GM23248 (cell line): ENCODE measurements around the gene PLPPR3. TPM values are rescaled to one million over a fixed set of nuclear protein-coding genes. Genes with fewer than 3 reads are reported as not detected.

Experiments used
- DNase-seq: peaks from one replicate; pipeline ENCODE4 v3.0.0-alpha.2; 2015
- H2AFZ ChIP-seq: fragments of 200-600 bp; sonication (generic); 2 replicates; pipeline ENCODE4 v1.6.1; 2016; ENCODE audit warnings: antibody characterized with exemption
- H3F3A ChIP-seq: fragments of 200-600 bp; sonication (generic); 2 replicates; pipeline ENCODE4 v1.6.1; 2016; ENCODE audit warnings: mild to moderate bottlenecking, antibody characterized with exemption, mixed run types; ENCODE audit not compliant: insufficient read depth
- H3K27ac ChIP-seq: fragments of 200-600 bp; sonication (generic); 2 replicates; pipeline ENCODE4 v1.5.1; 2016; ENCODE audit warnings: mild to moderate bottlenecking
- H3K27me3 ChIP-seq: fragments of 200-600 bp; sonication (generic); replicated peaks from 2 replicates; pipeline ENCODE4 v1.6.1; 2016; ENCODE audit warnings: mild to moderate bottlenecking; ENCODE audit not compliant: insufficient read depth
- H3K36me3 ChIP-seq: fragments of 200-600 bp; sonication (generic); 2 replicates; pipeline ENCODE4 v1.6.1; 2016; ENCODE audit warnings: low read depth, mild to moderate bottlenecking
- H3K4me1 ChIP-seq: fragments of 200-600 bp; sonication (generic); 2 replicates; pipeline ENCODE4 v1.6.1; 2016; ENCODE audit warnings: mild to moderate bottlenecking; ENCODE audit not compliant: insufficient read depth
- H3K4me2 ChIP-seq: fragments of 200-600 bp; sonication (generic); one replicate; pipeline ENCODE4 v1.6.1; 2016; ENCODE audit warnings: mild to moderate bottlenecking; ENCODE audit not compliant: unreplicated experiment
- H3K4me3 ChIP-seq: fragments of 200-600 bp; sonication (generic); 2 replicates; pipeline ENCODE4 v1.5.1; 2016; ENCODE audit warnings: mild to moderate bottlenecking
- H3K79me2 ChIP-seq: fragments of 200-600 bp; sonication (generic); 2 replicates; pipeline ENCODE4 v1.6.1; 2016; ENCODE audit warnings: mild to moderate bottlenecking; ENCODE audit not compliant: insufficient read depth
- H3K9ac ChIP-seq: fragments of 200-600 bp; sonication (generic); 2 replicates; pipeline ENCODE4 v1.6.1; 2016; ENCODE audit warnings: mild to moderate bottlenecking
- H3K9me2 ChIP-seq: fragments of 200-600 bp; sonication (generic); 2 replicates; pipeline ENCODE4 v1.6.1; 2016; ENCODE audit warnings: mixed run types, mild to moderate bottlenecking, moderate library complexity; ENCODE audit not compliant: insufficient read depth
- H3K9me3 ChIP-seq: fragments of 200-600 bp; sonication (generic); one replicate; pipeline ENCODE4 v1.6.1; 2017; ENCODE audit warnings: low read depth
- H4K20me1 ChIP-seq: fragments of 200-600 bp; sonication (generic); 2 replicates; pipeline ENCODE4 v1.6.0; 2016; ENCODE audit not compliant: insufficient read depth
- EZH2 ChIP-seq: fragments of 200-600 bp; sonication (generic); IDR thresholded peaks from 2 replicates; pipeline ENCODE4 v1.6.1; 2018; ENCODE audit warnings: antibody characterized with exemption, mild to moderate bottlenecking; ENCODE audit not compliant: insufficient read depth, poor library complexity, severe bottlenecking
- EZH2phosphoT487 ChIP-seq: fragments of 200-600 bp; sonication (generic); IDR thresholded peaks from 2 replicates; pipeline ENCODE4 v1.6.1; 2018; ENCODE audit warnings: antibody characterized with exemption, moderate library complexity, mild to moderate bottlenecking, low read depth; ENCODE audit not compliant: insufficient read depth
- WGBS, 2 experiments: methylation state at CpG; one replicate each; pipeline ENCODE4 v1.1.6; 2015 to 2017; ENCODE audit warnings: low lambda C conversion rate in 2 of 2, low coverage in 1 of 2; ENCODE audit errors: missing lambda C conversion rate in 2 of 2; 5-methylcytosine and 5-hydroxymethylcytosine counted together
- in situ Hi-C: fragments of 300-500 bp; cut with MboI; formaldehyde crosslinking; loops from 2 replicates; pipeline ENCODE4 v1.15.0; 2020
- microRNA counts: library from miRNA; unstranded; fragments of <30 nt; microRNA quantifications from one replicate; lab custom pipeline; 2016
- microRNA-seq: library from miRNA; unstranded; fragments of <30 nt; microRNA quantifications from one replicate; pipeline ENCODE4, GENCODE V29; 2016; ENCODE audit warnings: borderline number of aligned reads
- polyA plus RNA-seq: library from polyadenylated mRNA; unstranded; fragments of >200 nt; fragmentation: Nextera tagmentation; extraction: Ambion mirVana; gene quantifications from 2 replicates; pipeline ENCODE4 v1.2.1, GENCODE V29; 2016
- small RNA-seq: library from RNA; depleted of rRNA; stranded (forward); fragments of <200 nt; gene quantifications from one replicate; pipeline ENCODE3, GENCODE V24; 2014; ENCODE audit warnings: low read depth, low replicate concordance
- total RNA-seq: library from RNA; depleted of rRNA; stranded (reverse); fragments of >200 nt; shearing (Covaris generic); gene quantifications from 2 replicates; pipeline ENCODE4 v1.2.3, GENCODE V29; 2014; rRNA removed

PLPPR3 gene
- total and polyA plus RNA-seq, 2 experiments from 2014 or later, result 0.32 TPM; not detected in 1

GRCh38 chr19:764301-764700 lies 57.5 kb downstream of the PLPPR3 start:
- no peak for DNase-seq
- H3K27ac ChIP-seq, result no peak overlapping the region
- H3K4me3 ChIP-seq, result no peak overlapping the region
- WGBS, 2 experiments, result 83 to 88% methylated on average over 12 of the region's 12 CpGs
- no peaks in the 10 kb centered on the region for H3K9me3 ChIP-seq
- H2AFZ ChIP-seq, result no peak overlapping the region
- H3K9me2 ChIP-seq, result no peaks in the 10 kb centered on the region
- H3K9ac ChIP-seq, result no peak overlapping the region
- TF ChIP-seq EZH2phosphoT487 (no peak), EZH2 (no peak)
- H3K4me1 ChIP-seq, result 0 out of 2 replicates have a peak, but pooled peaks cover 5% of the 10 kb centered on the region
- H3K36me3 ChIP-seq, result no peaks in the 10 kb centered on the region
- H4K20me1 ChIP-seq, result no peaks in the 10 kb centered on the region
- no peaks in the 10 kb centered on the region for H3K79me2 ChIP-seq
- in situ Hi-C loops, result no loop called here
- no peak overlapping the region for H3K4me2 ChIP-seq
- H3F3A ChIP-seq, result peaks cover 11% of the 10 kb centered on the region; the same call in 1 of the 2 replicates
- no peaks in the 10 kb centered on the region for H3K27me3 ChIP-seq

GRCh38 chr19:763869-764268 lies 57.9 kb downstream of the PLPPR3 start:
- no peak for DNase-seq
- no peaks in the 10 kb centered on the region for H4K20me1 ChIP-seq
- no peaks in the 10 kb centered on the region for H3K79me2 ChIP-seq
- in situ Hi-C loops, result no loop called here
- H3K36me3 ChIP-seq, result no peaks in the 10 kb centered on the region
- no peak overlapping the region for H3K4me2 ChIP-seq
- WGBS, 2 experiments, result 88% methylated on average over 6 of the region's 6 CpGs
- no peak for TF ChIP-seq EZH2
- no peak for TF ChIP-seq EZH2phosphoT487
- H3K27ac ChIP-seq, result no peak overlapping the region
- H2AFZ ChIP-seq, result no peak overlapping the region
- no peaks in the 10 kb centered on the region for H3K9me3 ChIP-seq
- H3K4me1 ChIP-seq, result 0 out of 2 replicates have a peak, but pooled peaks cover 4% of the 10 kb centered on the region
- H3K27me3 ChIP-seq, result no peaks in the 10 kb centered on the region
- no peaks in the 10 kb centered on the region for H3K9me2 ChIP-seq
- no peak overlapping the region for H3K9ac ChIP-seq
- peaks cover 11% of the 10 kb centered on the region; the same call in 1 of the 2 replicates for H3F3A ChIP-seq
- no peak overlapping the region for H3K4me3 ChIP-seq

GRCh38 chr19:763181-763580 lies 58.6 kb downstream of the PLPPR3 start:
- in situ Hi-C loops, result no loop called here
- DNase-seq, result no peak
- WGBS, 2 experiments, result 93% methylated on average over 10 of the region's 10 CpGs
- no peaks in the 10 kb centered on the region for H3K9me3 ChIP-seq
- H2AFZ ChIP-seq, result no peak overlapping the region
- no peak overlapping the region for H3K9ac ChIP-seq
- no peaks in the 10 kb centered on the region for H3K27me3 ChIP-seq
- no peak overlapping the region for H3K27ac ChIP-seq
- no peaks in the 10 kb centered on the region for H3K36me3 ChIP-seq
- H3K9me2 ChIP-seq, result no peaks in the 10 kb centered on the region
- H4K20me1 ChIP-seq, result no peaks in the 10 kb centered on the region
- no peak for TF ChIP-seq EZH2phosphoT487
- TF ChIP-seq EZH2, result no peak
- H3K79me2 ChIP-seq, result no peaks in the 10 kb centered on the region
- H3F3A ChIP-seq, result peaks cover 4% of the 10 kb centered on the region; the same call in 1 of the 2 replicates
- H3K4me2 ChIP-seq, result no peak overlapping the region
- H3K4me3 ChIP-seq, result no peak overlapping the region
- H3K4me1 ChIP-seq, result no peaks in the 10 kb centered on the region

MicroRNAs within 50 kb of the gene (microRNA counts, 767-probe panel; counts per million panel counts)
- microRNA hsa-miR-3187-3p (lab: Ali Mortazavi, UCI), result 447 counts per million, percentile 86 among the panel's probes with 10 or more counts

Small RNAs within 50 kb of the gene (microRNA-seq; reads per million reads assigned to microRNA genes)
- gene MIR3187 (17.4 reads per million, percentile 26 among the genes with 10 or more reads in this experiment), gene MIR4745 (not detected)

Small RNAs within 50 kb of the gene (small RNA-seq; reads per million reads assigned to genes)
- not detected for gene MIR3187

Other genes with a start within 250 kb of the PLPPR3 start
- 887 and 955 TPM in 2 replicates for gene BSG, start 249.4 kb downstream of the PLPPR3 start, total RNA-seq
- gene BSG, start 249.4 kb downstream of the PLPPR3 start, polyA plus RNA-seq, result 939 and 970 TPM in 2 replicates
- 1.8 and 3.1 TPM in 2 replicates for gene HCN2, start 232.1 kb downstream of the PLPPR3 start, total RNA-seq
- gene HCN2, start 232.1 kb downstream of the PLPPR3 start, polyA plus RNA-seq, result 0.14 TPM in 1 of 2 replicates, not detected in the other
- 36.2 and 48.8 TPM in 2 replicates for gene POLRMT, start 188.4 kb downstream of the PLPPR3 start, total RNA-seq
- gene POLRMT, start 188.4 kb downstream of the PLPPR3 start, polyA plus RNA-seq, result 21.8 and 23.6 TPM in 2 replicates
- gene FGF22, start 182.1 kb downstream of the PLPPR3 start, total RNA-seq, result 0.13 and 1.2 TPM in 2 replicates
- gene FGF22, start 182.1 kb downstream of the PLPPR3 start, polyA plus RNA-seq, result not detected in 2 replicates
- 71.3 and 72.4 TPM in 2 replicates for gene RNF126, start 158.7 kb downstream of the PLPPR3 start, total RNA-seq
- gene RNF126, start 158.7 kb downstream of the PLPPR3 start, polyA plus RNA-seq, result 52.7 and 58.5 TPM in 2 replicates
- 97.3 and 100 TPM in 2 replicates for gene FSTL3, start 145.6 kb downstream of the PLPPR3 start, total RNA-seq
- gene FSTL3, start 145.6 kb downstream of the PLPPR3 start, polyA plus RNA-seq, result 39.2 and 41.4 TPM in 2 replicates
- not detected in 2 replicates for gene PRSS57, start 126.5 kb downstream of the PLPPR3 start, total RNA-seq
- not detected in 2 replicates for gene PRSS57, start 126.5 kb downstream of the PLPPR3 start, polyA plus RNA-seq
- 2.5 and 2.7 TPM in 2 replicates for gene PALM, start 113.0 kb downstream of the PLPPR3 start, total RNA-seq
- 0.32 and 0.36 TPM in 2 replicates for gene PALM, start 113.0 kb downstream of the PLPPR3 start, polyA plus RNA-seq
- gene MISP, start 70.8 kb downstream of the PLPPR3 start, total RNA-seq, result not detected in 2 replicates
- 0.13 TPM in 1 of 2 replicates, not detected in the other for gene MISP, start 70.8 kb downstream of the PLPPR3 start, polyA plus RNA-seq
- 175 and 194 TPM in 2 replicates for gene PTBP1, start 24.5 kb downstream of the PLPPR3 start, total RNA-seq
- gene PTBP1, start 24.5 kb downstream of the PLPPR3 start, polyA plus RNA-seq, result 157 and 160 TPM in 2 replicates
- not detected in 2 replicates for gene AZU1, start 5.9 kb upstream of the PLPPR3 start, total RNA-seq
- not detected in 2 replicates for gene AZU1, start 5.9 kb upstream of the PLPPR3 start, polyA plus RNA-seq
- gene PRTN3, start 19.0 kb upstream of the PLPPR3 start, total RNA-seq, result not detected in 2 replicates
- gene PRTN3, start 19.0 kb upstream of the PLPPR3 start, polyA plus RNA-seq, result not detected in 2 replicates
- gene ELANE, start 30.3 kb upstream of the PLPPR3 start, total RNA-seq, result 1.4 TPM in 1 of 2 replicates, not detected in the other
- 0.20 and 0.34 TPM in 2 replicates for gene ELANE, start 30.3 kb upstream of the PLPPR3 start, polyA plus RNA-seq
- gene CFD, start 37.7 kb upstream of the PLPPR3 start, total RNA-seq, result 3.2 and 5.7 TPM in 2 replicates
- gene CFD, start 37.7 kb upstream of the PLPPR3 start, polyA plus RNA-seq, result 4.9 and 5.2 TPM in 2 replicates
- 20.9 and 26.6 TPM in 2 replicates for gene MED16, start 71.2 kb upstream of the PLPPR3 start, total RNA-seq
- 66.5 and 66.9 TPM in 2 replicates for gene MED16, start 71.2 kb upstream of the PLPPR3 start, polyA plus RNA-seq
- gene RNU6-9, start 71.5 kb upstream of the PLPPR3 start, total RNA-seq, result not detected in 2 replicates
- gene RNU6-9, start 71.5 kb upstream of the PLPPR3 start, polyA plus RNA-seq, result not detected in 2 replicates
- 41.6 and 50.9 TPM in 2 replicates for gene R3HDM4, start 91.3 kb upstream of the PLPPR3 start, total RNA-seq
- 52.7 and 58.1 TPM in 2 replicates for gene R3HDM4, start 91.3 kb upstream of the PLPPR3 start, polyA plus RNA-seq
- gene KISS1R, start 95.4 kb upstream of the PLPPR3 start, total RNA-seq, result not detected in 2 replicates
- not detected in 2 replicates for gene KISS1R, start 95.4 kb upstream of the PLPPR3 start, polyA plus RNA-seq
- gene ARID3A, start 104.1 kb upstream of the PLPPR3 start, total RNA-seq, result 6.7 and 8.5 TPM in 2 replicates
- gene ARID3A, start 104.1 kb upstream of the PLPPR3 start, polyA plus RNA-seq, result 2.4 and 2.8 TPM in 2 replicates
- 63.5 and 83.4 TPM in 2 replicates for gene WDR18, start 162.4 kb upstream of the PLPPR3 start, total RNA-seq
- gene WDR18, start 162.4 kb upstream of the PLPPR3 start, polyA plus RNA-seq, result 143 and 157 TPM in 2 replicates
- 0.25 and 0.54 TPM in 2 replicates for gene GRIN3B, start 178.5 kb upstream of the PLPPR3 start, total RNA-seq
- not detected in 2 replicates for gene GRIN3B, start 178.5 kb upstream of the PLPPR3 start, polyA plus RNA-seq
- gene TMEM259, start 199.2 kb upstream of the PLPPR3 start, total RNA-seq, result 132 and 169 TPM in 2 replicates
- 76.7 and 79.7 TPM in 2 replicates for gene TMEM259, start 199.2 kb upstream of the PLPPR3 start, polyA plus RNA-seq
- not detected in 2 replicates for gene RNU6-2, start 199.6 kb upstream of the PLPPR3 start, total RNA-seq
- not detected in 2 replicates for gene RNU6-2, start 199.6 kb upstream of the PLPPR3 start, polyA plus RNA-seq
- gene CNN2, start 204.7 kb upstream of the PLPPR3 start, total RNA-seq, result 239 and 244 TPM in 2 replicates
- 400 and 415 TPM in 2 replicates for gene CNN2, start 204.7 kb upstream of the PLPPR3 start, polyA plus RNA-seq
- gene ABCA7, start 218.2 kb upstream of the PLPPR3 start, total RNA-seq, result 1.1 and 2.1 TPM in 2 replicates
- 1.7 and 2.6 TPM in 2 replicates for gene ABCA7, start 218.2 kb upstream of the PLPPR3 start, polyA plus RNA-seq
- gene ARHGAP45, start 245.2 kb upstream of the PLPPR3 start, total RNA-seq, result 1.5 and 6.3 TPM in 2 replicates
- gene ARHGAP45, start 245.2 kb upstream of the PLPPR3 start, polyA plus RNA-seq, result 3.2 and 3.5 TPM in 2 replicates